ENCODE data around the gene C14orf119.

Gene C14orf119

GRCh38 chr14:23148591-23149249, 53.4 kb downstream of the C14orf119 start:
- Histone ChIP-seq H3K9ac (ENCODE audit: low read length) (no peak overlapping the region), H3K79me2 (ENCODE audit: insufficient read depth, low read length) (no peaks in the 10 kb centered on the region), H3K27me3 (ENCODE audit: low read length) (no peaks in the 10 kb centered on the region), H3K9me2 (replicated peaks; ENCODE audit: insufficient read depth, low read length) (no peaks in the 10 kb centered on the region), H3K9me3 (ENCODE audit: insufficient read depth, low read length) (no peaks in the 10 kb centered on the region), H3K4me2 (ENCODE audit: low read depth, low read length, poor library complexity, severe bottlenecking) (no peak overlapping the region), H4K20me1 (ENCODE audit: low read depth, low read length) (no peaks in the 10 kb centered on the region), H3F3A (ENCODE audit: insufficient read depth) (no peaks in the 10 kb centered on the region), H3K27ac (ENCODE audit: low read depth, low read length) (no peak overlapping the region), H3K4me3 (ENCODE audit: insufficient read depth, low read length, poor library complexity, severe bottlenecking) (no peak overlapping the region), H2AFZ (ENCODE audit: low read depth, low read length, severe bottlenecking) (no peak overlapping the region), H3K36me3 (ENCODE audit: low read length) (no peaks in the 10 kb centered on the region)
- no peak for TF ChIP-seq EZH2phosphoT487 (conservative IDR thresholded peaks at IDR 0.05; ENCODE audit: low read length)
- TF ChIP-seq CTCF (IDR thresholded peaks at IDR 0.05; ENCODE audit: insufficient read depth, low read length, poor library complexity, severe bottlenecking): no peak

GRCh38 chr14:23149745-23150144, 54.4 kb downstream of the C14orf119 start:
- no peaks in the 10 kb centered on the region for H3K9me3 ChIP-seq (ENCODE audit: insufficient read depth, low read length)
- no peaks in the 10 kb centered on the region for H3K27me3 ChIP-seq (ENCODE audit: low read length)
- H3K9ac ChIP-seq (ENCODE audit: low read length): no peak overlapping the region
- H4K20me1 ChIP-seq (ENCODE audit: low read depth, low read length): no peaks in the 10 kb centered on the region
- TF ChIP-seq EZH2phosphoT487 (conservative IDR thresholded peaks at IDR 0.05; ENCODE audit: low read length): no peak
- TF ChIP-seq CTCF (IDR thresholded peaks at IDR 0.05; ENCODE audit: insufficient read depth, low read length, poor library complexity, severe bottlenecking): no peak
- no peaks in the 10 kb centered on the region for H3F3A ChIP-seq (ENCODE audit: insufficient read depth)
- no peak overlapping the region for H2AFZ ChIP-seq (ENCODE audit: low read depth, low read length, severe bottlenecking)
- no peak overlapping the region for H3K4me3 ChIP-seq (ENCODE audit: insufficient read depth, low read length, poor library complexity, severe bottlenecking)
- H3K4me2 ChIP-seq (ENCODE audit: low read depth, low read length, poor library complexity, severe bottlenecking): no peak overlapping the region
- H3K36me3 ChIP-seq (ENCODE audit: low read length): no peaks in the 10 kb centered on the region
- no peaks in the 10 kb centered on the region for H3K79me2 ChIP-seq (ENCODE audit: insufficient read depth, low read length)
- no peak overlapping the region for H3K27ac ChIP-seq (ENCODE audit: low read depth, low read length)
- no peaks in the 10 kb centered on the region for H3K9me2 ChIP-seq (replicated peaks; ENCODE audit: insufficient read depth, low read length)

Measured in SU-DHL-6 (cell line).